Central memory CD4-positive, alpha-beta T cell (primary cell): ENCODE results near the gene OR51V1.
"Not testable (repeated sequence)": the region's sequence is repeated elsewhere in the genome, so short reads cannot be mapped to it uniquely, and the experiment has no call there.

ENCODE experiments used
- DNase-seq: peaks from one replicate; pipeline ENCODE4 v3.0.0; 2022

OR51V1 gene

GRCh38 chr11:5161045-5161444 is 39.4 kb downstream of the OR51V1 start:
- not testable (repeated sequence) for DNase-seq

DNA sequence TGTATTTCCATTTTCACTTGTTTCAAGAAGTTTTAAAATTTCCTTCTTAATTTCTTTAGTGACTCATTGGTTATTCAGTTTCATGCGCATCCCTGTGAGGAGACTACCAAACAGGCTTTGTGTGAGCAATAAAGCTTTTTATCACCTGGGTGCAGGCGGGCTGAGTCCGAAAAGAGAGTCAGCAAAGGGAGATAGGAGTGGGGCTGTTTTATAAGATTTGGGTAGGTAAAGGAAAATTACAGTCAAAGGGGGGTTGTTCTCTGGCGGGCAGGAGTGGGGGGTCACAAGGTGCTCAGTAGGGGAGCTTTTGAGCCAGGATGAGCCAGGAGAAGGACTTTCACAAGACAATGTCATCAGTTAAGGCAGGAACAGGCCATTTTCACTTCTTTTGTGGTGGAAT is 40.3 kb downstream of the OR51V1 start:
- not testable (repeated sequence) for DNase-seq

- DNase-seq: no peak
These were observed 40.7 kb downstream of the OR51V1 start for GRCh38 chr11:5159806-5160205.

GRCh38 chr11:5154657-5155056 is 45.8 kb downstream of the OR51V1 start, which contains the start of gene OR52A1:
TSS of gene OR52A1 (minus strand) at chr11:5154757. CDS start at chr11:5152369, 2,388 bp downstream.
- DNase-seq: no peak

DNA sequence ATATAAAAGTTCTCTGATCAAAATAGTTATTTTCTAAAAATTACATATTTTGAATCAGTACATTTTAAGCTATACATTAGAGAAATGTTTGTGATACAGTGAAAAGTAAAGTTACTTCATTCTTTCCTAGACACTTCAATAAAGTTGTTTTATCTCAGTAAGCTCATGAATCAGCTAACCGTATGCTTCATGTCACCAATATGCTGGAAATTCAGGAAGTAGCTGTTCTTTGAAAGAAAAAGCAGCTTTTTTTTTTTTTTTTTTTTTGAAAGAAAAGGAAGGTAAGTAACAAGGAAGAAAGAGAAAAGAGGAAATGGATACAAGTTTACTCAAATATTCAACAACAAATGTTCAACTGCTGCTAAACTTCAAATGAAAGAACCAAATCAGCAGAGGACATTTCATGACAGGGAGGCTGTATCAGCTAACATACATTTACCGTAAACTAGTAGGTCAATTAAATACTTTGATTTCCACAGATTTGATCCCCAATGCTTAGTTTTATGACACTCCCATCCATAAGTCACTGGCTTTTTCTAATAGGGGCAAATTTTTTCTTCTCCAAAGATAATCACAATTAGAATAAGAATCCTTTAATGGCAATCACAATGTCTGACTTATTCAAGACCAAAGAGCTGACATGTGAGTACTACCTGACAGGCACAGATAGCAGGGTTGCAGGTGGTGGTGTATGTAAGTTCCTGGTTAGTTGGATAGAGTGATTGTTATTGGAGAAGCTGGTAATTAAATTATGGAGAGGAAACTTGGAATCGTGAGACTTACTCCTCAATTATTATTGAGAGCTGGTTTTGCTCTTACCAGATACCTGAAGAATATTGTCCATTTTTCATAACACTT is 46.7 kb downstream of the OR51V1 start:
- no peak for DNase-seq

DNA sequence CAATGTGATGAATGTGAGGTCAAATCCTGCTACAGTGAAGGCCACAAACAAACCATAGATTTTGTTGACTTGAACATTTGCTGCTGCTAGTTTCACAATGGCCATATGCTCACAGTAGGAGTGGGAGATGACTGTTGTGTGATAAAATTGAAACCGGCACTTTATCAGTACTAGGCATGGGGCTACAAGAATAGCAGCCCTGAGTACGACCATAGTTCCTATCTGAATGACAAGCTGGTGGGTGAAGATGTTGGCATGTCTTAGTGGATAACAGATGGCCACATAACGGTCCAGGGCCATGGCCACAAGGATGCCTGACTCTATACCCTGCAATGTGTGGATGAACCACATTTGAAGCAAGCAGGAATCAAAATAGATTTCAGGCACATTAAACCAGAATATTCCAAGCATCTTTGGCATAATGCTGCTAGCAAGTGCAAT is 48.7 kb downstream of the OR51V1 start:
- no peak for DNase-seq
